Mesendoderm (in vitro differentiated cells): Measurements from ENCODE around the gene LACC1.

Experiments used
- DNase-seq: peaks from one replicate; pipeline ENCODE4 v3.0.0; 2013
- H2AK5ac ChIP-seq: 2 replicates; pipeline ENCODE4 v1.6.1; 2013; ENCODE audit warnings: low read length, inconsistent platforms
- H2BK120ac ChIP-seq: 2 replicates; pipeline ENCODE4 v1.6.1; 2013; ENCODE audit warnings: low read depth, mild to moderate bottlenecking, low read length, moderate library complexity, mixed read lengths
- H2BK15ac ChIP-seq: replicated peaks from 2 replicates; pipeline ENCODE4 v1.6.1; 2013; ENCODE audit warnings: low read depth, mild to moderate bottlenecking, moderate library complexity
- H2BK5ac ChIP-seq: 2 replicates; pipeline ENCODE4 v1.6.1; 2013; ENCODE audit warnings: low read length, inconsistent platforms
- H3K18ac ChIP-seq: 2 replicates; pipeline ENCODE4 v1.6.1; 2013; ENCODE audit warnings: mild to moderate bottlenecking, low read length, mixed read lengths
- H3K23ac ChIP-seq: one replicate; pipeline ENCODE4 v1.6.1; 2013; ENCODE audit warnings: low read length
- H3K27ac ChIP-seq: 2 replicates; pipeline ENCODE4 v1.5.1; 2013; ENCODE audit warnings: low read depth, mild to moderate bottlenecking, inconsistent platforms, low read length, moderate library complexity
- H3K27me3 ChIP-seq: 2 replicates; pipeline ENCODE4 v1.6.1; 2013; ENCODE audit warnings: low read length, control low read depth, mild to moderate bottlenecking, inconsistent platforms; ENCODE audit not compliant: insufficient read depth, poor library complexity
- H3K36me3 ChIP-seq: 2 replicates; pipeline ENCODE4 v1.6.1; 2013; ENCODE audit warnings: low read length, inconsistent platforms; ENCODE audit not compliant: control insufficient read depth, insufficient read depth
- H3K4ac ChIP-seq: one replicate; pipeline ENCODE4 v1.6.1; 2013; ENCODE audit warnings: low read depth, mild to moderate bottlenecking, low read length, moderate library complexity
- H3K4me1 ChIP-seq: 2 replicates; pipeline ENCODE4 v1.6.1; 2013; ENCODE audit warnings: low read depth, low read length, inconsistent platforms; ENCODE audit not compliant: control insufficient read depth
- H3K4me2 ChIP-seq: 2 replicates; pipeline ENCODE4 v1.6.1; 2013; ENCODE audit warnings: low read length
- H3K4me3 ChIP-seq: 2 replicates; pipeline ENCODE4 v1.5.1; 2013; ENCODE audit warnings: mild to moderate bottlenecking, low read length
- H3K56ac ChIP-seq: one replicate; pipeline ENCODE4 v1.6.1; 2013; ENCODE audit warnings: low read length
- H3K79me1 ChIP-seq: 2 replicates; pipeline ENCODE4 v1.6.1; 2013; ENCODE audit warnings: low read length, inconsistent platforms
- H3K79me2 ChIP-seq: 2 replicates; pipeline ENCODE4 v1.6.1; 2013; ENCODE audit warnings: mild to moderate bottlenecking, low read length; ENCODE audit not compliant: control insufficient read depth, insufficient read depth
- H3K9ac ChIP-seq: 2 replicates; pipeline ENCODE4 v1.6.1; 2013; ENCODE audit warnings: low read length, inconsistent platforms
- H4K5ac ChIP-seq: one replicate; pipeline ENCODE4 v1.6.1; 2013; ENCODE audit warnings: low read length
- H4K8ac ChIP-seq: one replicate; pipeline ENCODE4 v1.6.1; 2013; ENCODE audit warnings: low read depth, mild to moderate bottlenecking, control low read depth, low read length, moderate library complexity
- WGBS: extraction: QIAGEN DNeasy Blood & Tissue Kit; methylation state at CpG from one replicate; pipeline ENCODE4 v1.1.7; 2013; ENCODE audit warnings: low lambda C conversion rate, missing lambda C conversion rate; ENCODE audit not compliant: insufficient coverage; ENCODE audit errors: extremely low coverage; 5-methylcytosine and 5-hydroxymethylcytosine counted together

Gene LACC1

DNA sequence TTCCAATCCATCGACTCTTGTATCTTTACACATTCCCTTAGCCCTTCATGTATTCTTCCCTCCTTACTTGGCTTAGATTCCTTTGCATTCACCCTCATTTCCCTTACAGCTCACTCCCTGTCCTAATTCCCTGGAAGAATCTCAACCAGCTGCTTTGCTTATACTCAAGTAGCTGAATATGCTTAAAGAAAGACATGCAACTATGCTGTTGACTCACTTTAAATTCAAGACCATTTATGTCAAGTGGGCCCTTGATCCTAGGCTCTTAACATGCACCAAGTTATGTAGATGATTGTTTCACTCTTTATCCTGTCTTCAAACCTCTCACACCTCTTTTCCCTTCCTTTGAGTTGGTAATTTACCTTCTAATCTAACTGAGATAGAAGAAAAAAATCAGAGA, 7.5 kb upstream of the LACC1 start:
- H3K4me3 ChIP-seq, result no peak overlapping the region
- no peaks in the 10 kb centered on the region for H3K36me3 ChIP-seq
- no peak overlapping the region for H4K8ac ChIP-seq
- H3K4me1 ChIP-seq, result no peaks in the 10 kb centered on the region
- no peak overlapping the region for H3K56ac ChIP-seq
- H2AK5ac ChIP-seq, result no peak overlapping the region
- no peak overlapping the region for H3K4ac ChIP-seq
- no peak overlapping the region for H3K4me2 ChIP-seq
- no peak overlapping the region for H3K27ac ChIP-seq
- H4K5ac ChIP-seq, result no peak overlapping the region
- no peak overlapping the region for H2BK15ac ChIP-seq
- no peak overlapping the region for H3K23ac ChIP-seq
- no peak overlapping the region for H3K18ac ChIP-seq
- no peaks in the 10 kb centered on the region for H3K79me1 ChIP-seq
- no peaks in the 10 kb centered on the region for H3K79me2 ChIP-seq
- H3K9ac ChIP-seq, result no peak overlapping the region
- H3K27me3 ChIP-seq, result no peaks in the 10 kb centered on the region
- no CpG with 5 or more reads among the region's 1 CpG for WGBS
- H2BK120ac ChIP-seq, result no peak overlapping the region
- no peak overlapping the region for H2BK5ac ChIP-seq
- DNase-seq, result no peak

DNA sequence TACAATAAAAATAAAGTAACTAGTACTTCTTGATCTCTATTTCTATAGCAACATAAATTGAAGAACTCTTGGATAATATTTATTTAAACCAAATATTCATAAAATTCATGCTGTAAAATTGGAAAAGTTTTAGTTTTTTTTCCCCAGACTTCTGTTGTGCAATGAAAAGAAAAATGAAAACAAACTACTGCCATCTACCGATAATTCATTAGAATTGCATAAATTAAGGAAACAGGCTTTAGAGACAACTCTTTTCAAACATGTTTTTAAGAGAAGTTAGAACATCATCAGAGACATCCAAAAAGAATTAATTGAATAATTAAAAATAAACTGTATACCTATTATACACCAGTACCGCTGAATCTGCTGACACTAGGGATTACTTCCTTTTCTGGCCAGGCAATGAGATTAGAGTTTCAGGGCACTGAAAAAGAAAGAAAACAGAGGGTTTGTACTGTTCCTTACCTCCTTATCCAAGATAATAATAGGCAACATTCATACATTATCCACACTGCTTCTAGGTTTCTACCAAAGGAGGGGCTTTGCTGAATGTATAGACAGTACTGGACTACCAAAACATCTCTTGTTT, 5.1 kb upstream of the LACC1 start:
- no peak overlapping the region for H3K4me2 ChIP-seq
- H2BK120ac ChIP-seq, result no peak overlapping the region
- H3K27me3 ChIP-seq, result no peaks in the 10 kb centered on the region
- H2BK15ac ChIP-seq, result no peak overlapping the region
- DNase-seq, result peak; percentile 25
- WGBS, result no CpG with 5 or more reads among the region's 2 CpGs
- H4K8ac ChIP-seq, result no peak overlapping the region
- H3K27ac ChIP-seq, result no peak overlapping the region
- no peak overlapping the region for H3K56ac ChIP-seq
- H3K4ac ChIP-seq, result no peak overlapping the region
- peaks cover 7% of the 10 kb centered on the region for H3K4me1 ChIP-seq
- H3K36me3 ChIP-seq, result no peaks in the 10 kb centered on the region
- H3K79me1 ChIP-seq, result no peaks in the 10 kb centered on the region
- no peak overlapping the region for H3K9ac ChIP-seq
- no peaks in the 10 kb centered on the region for H3K79me2 ChIP-seq
- no peak overlapping the region for H2AK5ac ChIP-seq
- no peak overlapping the region for H3K18ac ChIP-seq
- H3K23ac ChIP-seq, result no peak overlapping the region
- H4K5ac ChIP-seq, result no peak overlapping the region
- no peak overlapping the region for H2BK5ac ChIP-seq
- no peak overlapping the region for H3K4me3 ChIP-seq

DNA sequence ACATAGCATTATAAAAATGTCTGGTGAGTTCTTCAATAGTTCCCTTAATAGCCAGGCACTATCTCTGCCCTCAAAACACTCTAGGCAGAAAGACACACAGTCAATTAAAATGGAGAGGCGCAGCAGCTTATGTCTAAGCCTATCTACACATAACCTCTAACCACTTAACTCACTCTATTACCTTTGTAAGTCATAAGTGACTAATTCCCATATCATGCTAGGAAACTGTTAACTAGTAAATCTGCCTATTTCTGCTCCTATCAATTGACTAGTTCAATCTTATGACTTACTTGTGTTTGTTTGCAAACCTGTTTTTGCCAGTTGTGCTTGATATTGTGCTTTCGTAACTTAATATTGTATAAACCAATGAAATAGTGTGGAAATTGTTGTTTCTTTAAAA, 3.3 kb upstream of the LACC1 start:
- WGBS, result no CpG with 5 or more reads among the region's 2 CpGs

DNA sequence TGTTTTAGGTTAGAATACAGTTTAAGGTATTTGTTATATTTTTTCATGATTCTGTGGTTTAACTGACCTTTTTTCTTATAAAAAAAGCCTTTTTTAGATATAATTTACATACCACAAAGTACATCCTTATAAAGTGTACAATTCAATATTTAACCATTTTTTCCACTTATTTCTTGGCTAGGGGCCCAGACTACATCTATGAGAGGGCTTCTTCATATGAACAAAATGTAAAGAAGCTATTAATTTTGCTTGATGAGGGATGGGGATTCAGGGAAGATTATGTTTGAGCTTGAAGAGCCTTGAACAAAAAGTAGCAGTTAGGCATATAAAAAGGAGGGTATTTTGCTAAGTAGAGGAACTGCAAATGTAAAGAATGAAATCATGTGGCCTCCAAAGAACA, 2.4 kb upstream of the LACC1 start:
- Histone ChIP-seq H3K27ac (no peak overlapping the region), H2BK15ac (no peak overlapping the region), H2AK5ac (no peak overlapping the region), H3K4me2 (no peak overlapping the region), H3K4ac (no peak overlapping the region), H2BK120ac (no peak overlapping the region), H3K36me3 (no peaks in the 10 kb centered on the region), H3K9ac (no peak overlapping the region), H3K27me3 (peaks cover 2% of the 10 kb centered on the region), H3K79me2 (no peaks in the 10 kb centered on the region), H2BK5ac (no peak overlapping the region), H3K23ac (no peak overlapping the region), H3K4me1 (peaks cover 7% of the 10 kb centered on the region), H3K79me1 (no peaks in the 10 kb centered on the region), H3K56ac (no peak overlapping the region), H3K4me3 (no peak overlapping the region), H4K5ac (no peak overlapping the region), H4K8ac (no peak overlapping the region), H3K18ac (no peak overlapping the region)
- no peak for DNase-seq

More for the DNA sequence above, 3.3 kb upstream of the LACC1 start:
- no peaks in the 10 kb centered on the region for H3K79me2 ChIP-seq
- no peak overlapping the region for H3K9ac ChIP-seq
- H3K27me3 ChIP-seq, result peaks cover 2% of the 10 kb centered on the region
- no peak overlapping the region for H3K18ac ChIP-seq
- H3K36me3 ChIP-seq, result no peaks in the 10 kb centered on the region
- no peak overlapping the region for H2BK15ac ChIP-seq
- no peak overlapping the region for H3K23ac ChIP-seq
- DNase-seq, result no peak
- H3K79me1 ChIP-seq, result no peaks in the 10 kb centered on the region
- H3K4me1 ChIP-seq, result peaks cover 7% of the 10 kb centered on the region
- no peak overlapping the region for H4K5ac ChIP-seq
- no peak overlapping the region for H3K56ac ChIP-seq
- H3K4me2 ChIP-seq, result no peak overlapping the region
- no peak overlapping the region for H3K27ac ChIP-seq
- no peak overlapping the region for H3K4me3 ChIP-seq
- H2AK5ac ChIP-seq, result no peak overlapping the region
- no peak overlapping the region for H2BK5ac ChIP-seq
- H4K8ac ChIP-seq, result no peak overlapping the region
- H3K4ac ChIP-seq, result no peak overlapping the region
- no peak overlapping the region for H2BK120ac ChIP-seq

DNA sequence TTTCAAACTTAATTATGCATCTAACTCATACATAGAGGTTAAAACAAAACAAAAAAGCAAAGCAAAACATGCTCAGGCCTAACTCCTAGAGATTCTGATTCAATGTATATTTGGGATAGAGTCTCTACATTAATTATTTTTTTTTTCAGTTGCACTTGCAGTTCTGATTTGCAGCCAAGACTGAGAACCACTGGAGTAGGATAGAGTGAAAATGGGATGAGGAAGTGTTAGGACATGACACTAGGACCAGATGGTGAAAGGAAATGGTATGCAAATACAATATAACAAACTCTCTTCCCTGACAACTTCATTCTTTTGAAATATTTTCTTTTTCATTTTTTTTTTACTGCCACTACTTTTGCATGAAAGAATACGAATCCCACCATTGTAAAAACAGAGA, 1.9 kb upstream of the LACC1 start:
- no peak overlapping the region for H3K18ac ChIP-seq
- H3K9ac ChIP-seq, result no peak overlapping the region
- no peak overlapping the region for H2AK5ac ChIP-seq
- H2BK120ac ChIP-seq, result no peak overlapping the region
- peaks cover 7% of the 10 kb centered on the region for H3K4me1 ChIP-seq
- no peak for DNase-seq
- H3K4ac ChIP-seq, result no peak overlapping the region
- no peak overlapping the region for H3K56ac ChIP-seq
- H3K79me1 ChIP-seq, result no peaks in the 10 kb centered on the region
- H4K8ac ChIP-seq, result no peak overlapping the region
- no CpG with 5 or more reads among the region's 1 CpG for WGBS
- no peaks in the 10 kb centered on the region for H3K36me3 ChIP-seq
- no peak overlapping the region for H3K4me2 ChIP-seq
- no peaks in the 10 kb centered on the region for H3K79me2 ChIP-seq
- H3K4me3 ChIP-seq, result no peak overlapping the region
- H4K5ac ChIP-seq, result no peak overlapping the region
- peaks cover 2% of the 10 kb centered on the region for H3K27me3 ChIP-seq
- H2BK5ac ChIP-seq, result no peak overlapping the region
- no peak overlapping the region for H3K27ac ChIP-seq
- H2BK15ac ChIP-seq, result no peak overlapping the region
- no peak overlapping the region for H3K23ac ChIP-seq
